Pancreas (tissue), 10 donors: ENCODE results near the gene ESRRG. TPM values are rescaled to one million over a fixed set of nuclear protein-coding genes. Genes with fewer than 3 reads are reported as not detected.

Source experiments
- ATAC-seq, 4 donors: fragments of 200-7000 bp; cut with Tn5 transposase; one replicate each; pipeline versions ENCODE4 v1.8.0 to v1.9.1; 2020; ENCODE audit warnings: mild to moderate bottlenecking in 4 of 4, moderate library complexity in 4 of 4
- DNase-seq, 6 donors: peaks; one replicate each; pipeline ENCODE4 v3.0.0-alpha.2; 2020
- FAIRE-seq: peaks from 2 replicates; lab custom pipeline; 2012; peaks lifted over from hg19 to GRCh38; lab: Jason Lieb, UNC
- H3K27ac ChIP-seq, 4 donors: fragments of 200-600 bp; sonication (generic); 1 replicate in 3 of 4; 2 replicates in 1 of 4; pipeline versions ENCODE4 v1.5.0 to v1.8.0; 2020
- H3K27me3 ChIP-seq, 4 donors: fragments of 200-600 bp; one replicate each; pipeline ENCODE4 v1.8.0; 2021
- H3K36me3 ChIP-seq, 3 donors: fragments of 200-600 bp; sonication (generic) in 1 of 3; one replicate each; pipeline versions ENCODE4 v1.5.0 to v1.8.0; 2020 to 2021
- H3K4me1 ChIP-seq, 3 donors: fragments of 200-600 bp; one replicate each; pipeline ENCODE4 v1.8.0; 2021
- H3K4me3 ChIP-seq, 4 donors: fragments of 200-600 bp; sonication (generic) in 2 of 4; one replicate each; pipeline versions ENCODE4 v1.5.0 to v1.8.0; 2020 to 2021
- H3K9me3 ChIP-seq, 4 donors: fragments of 200-600 bp; one replicate each; pipeline ENCODE4 v1.8.0; 2021
- CTCF ChIP-seq, 4 donors: fragments of 200-600 bp; sonication (generic) in 3 of 4; IDR thresholded peaks; one replicate each; pipeline versions ENCODE4 v1.5.0 to v1.8.0; 2021; ENCODE audit warnings: antibody characterized with exemption in 4 of 4
- WGBS, 2 donors: extraction: QIAGEN DNeasy Blood & Tissue Kit; methylation state at CpG; one replicate each; pipeline ENCODE4 v1.1.7; 2013; 5-methylcytosine and 5-hydroxymethylcytosine counted together
- intact Hi-C, 3 donors: fragments of 100-400 bp; cut with DNase I; formaldehyde crosslinking; loops; one replicate each; pipeline versions ENCODE4 v1.11.1 to v1.14.2; 2022
- polyA plus RNA-seq, 2 donors: library from polyadenylated mRNA; stranded (reverse); fragments of 200-250 nt; gene quantifications; one replicate each; pipeline ENCODE4 v1.2.3, GENCODE V29; 2013
- total RNA-seq, 6 donors: library from RNA; stranded (reverse); fragmentation: NEBNext Ultra II Directional in 4 of 6; extraction: Animal tissue kit (Norgen Biotek cat#: 25700) in 4 of 6; gene quantifications; one replicate each; pipeline versions ENCODE4 v1.2.1 to v1.2.4, GENCODE V29; 2021 to 2023
- donor health status: healthy with polysubstance abuse.
- donor health status: DM: no; HTN: no; CAD: no; lungs with moderate emphysema.
- donor health status: DM: no; HTN: no; CAD: no.
- donor health status: control.
- donor health status: control.
- donor health status: Bipolar disorder and iron deficiency.
- donor health status: DM: yes; HTN: yes; CAD: no.
- donor health status: DM: no; HTN: no; CAD: no.
- donor health status: DM: no; HTN: no; CAD: no.
- donor health status: DM: yes; HTN: yes; CAD: no.

ESRRG gene
- total and polyA plus RNA-seq, 8 donors, result 3.5 to 14.9 (median 10.4) TPM

DNA sequence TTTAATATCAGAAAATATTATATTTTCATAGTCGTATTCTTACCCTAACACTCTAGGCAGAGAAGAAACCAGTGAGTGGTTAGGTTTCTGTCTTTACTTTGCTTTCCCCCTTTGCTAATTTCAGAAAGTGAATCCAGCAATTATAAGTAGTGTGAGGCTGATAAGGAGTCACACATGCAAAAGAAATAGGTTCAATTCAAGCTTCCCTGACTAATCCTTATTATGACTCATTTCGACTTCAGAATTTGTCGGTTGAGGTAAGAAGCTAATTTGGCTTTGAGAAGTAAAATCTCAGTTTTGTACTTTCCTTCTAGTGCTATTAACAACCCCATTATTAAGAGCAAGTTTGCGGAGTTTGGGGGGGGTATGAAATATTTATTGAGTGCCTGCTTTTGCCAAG lies 22.4 kb downstream of the ESRRG start:
- DNase-seq (no peak), ATAC-seq (no peak), FAIRE-seq (no peak)
- Histone ChIP-seq H3K27ac (no peak overlapping the region), H3K36me3 (no peaks in the 10 kb centered on the region), H3K4me1 (no peaks in the 10 kb centered on the region), H3K27me3 (no peaks in the 10 kb centered on the region), H3K9me3 (no peaks in the 10 kb centered on the region), H3K4me3 (no peak overlapping the region)
- intact Hi-C loops, result no loop called here
- WGBS, 2 donors, result 87 to 92% methylated on average over 4 of the region's 4 CpGs
- TF ChIP-seq CTCF (IDR thresholded peaks at IDR 0.05), result no peak

GRCh38 chr1:216691710-216692109 lies 31.5 kb downstream of the ESRRG start:
- Histone ChIP-seq H3K27ac (no peak overlapping the region), H3K9me3 (no peaks in the 10 kb centered on the region), H3K4me1 (no peaks in the 10 kb centered on the region), H3K4me3 (no peak overlapping the region), H3K27me3 (no peaks in the 10 kb centered on the region), H3K36me3 (no peaks in the 10 kb centered on the region)
- DNase-seq (no peak), ATAC-seq (no peak), FAIRE-seq (no peak)
- TF ChIP-seq CTCF (IDR thresholded peaks at IDR 0.05), result no peak
- intact Hi-C loops, result no loop called here
- 87% methylated on average over 3 of the region's 3 CpGs for WGBS, 2 donors

DNA sequence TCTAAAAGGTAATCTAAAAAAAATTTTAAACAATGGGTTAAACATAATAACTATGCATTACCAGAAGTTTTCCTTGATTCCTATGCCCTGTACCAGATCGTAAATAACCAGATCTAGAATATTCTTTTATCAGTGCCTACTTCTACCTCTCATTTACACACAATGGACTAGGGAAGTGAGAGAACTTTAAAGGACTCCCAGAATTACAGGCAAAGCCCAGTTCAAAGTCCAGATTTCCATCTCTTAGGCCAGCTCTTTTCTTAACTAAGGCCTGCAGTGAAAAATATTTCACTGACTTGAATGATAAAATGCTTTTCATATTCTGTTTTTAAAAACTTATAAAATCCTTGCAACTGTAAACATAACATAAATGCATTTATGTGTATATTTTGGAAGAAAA lies 32.6 kb downstream of the ESRRG start:
- FAIRE-seq (no peak), ATAC-seq (no peak), DNase-seq (no peak)
- no peak overlapping the region for H3K4me3 ChIP-seq
- no peaks in the 10 kb centered on the region for H3K36me3 ChIP-seq
- TF ChIP-seq CTCF (IDR thresholded peaks at IDR 0.05), result no peak
- intact Hi-C loops, result no loop called here
- 61 to 64% methylated on average over 1 of the region's 1 CpG for WGBS, 2 donors
- no peaks in the 10 kb centered on the region for H3K4me1 ChIP-seq
- no peaks in the 10 kb centered on the region for H3K27me3 ChIP-seq
- no peaks in the 10 kb centered on the region for H3K9me3 ChIP-seq
- no peak overlapping the region for H3K27ac ChIP-seq

GRCh38 chr1:216688127-216688657 lies 35.0 kb downstream of the ESRRG start:
- WGBS, 2 donors, result 77 to 84% methylated on average over 8 of the region's 8 CpGs
- intact Hi-C loops, result no loop called here
- H3K27me3 ChIP-seq, result no peaks in the 10 kb centered on the region
- no peaks in the 10 kb centered on the region for H3K36me3 ChIP-seq
- H3K9me3 ChIP-seq, result no peaks in the 10 kb centered on the region
- FAIRE-seq, result no peak
- no peak for ATAC-seq
- H3K4me1 ChIP-seq, result no peaks in the 10 kb centered on the region
- no peak for TF ChIP-seq CTCF (IDR thresholded peaks at IDR 0.05)
- no peak overlapping the region for H3K4me3 ChIP-seq
- H3K27ac ChIP-seq, result no peak overlapping the region
- DNase-seq, result no peak

GRCh38 chr1:216686860-216687766 lies 36.1 kb downstream of the ESRRG start:
- no peak for FAIRE-seq
- no peak for ATAC-seq
- WGBS, 2 donors, result 65 to 68% methylated on average over 14 of the region's 14 CpGs
- no peak for TF ChIP-seq CTCF (IDR thresholded peaks at IDR 0.05)
- H3K36me3 ChIP-seq, result no peaks in the 10 kb centered on the region
- no peak overlapping the region for H3K27ac ChIP-seq
- no peak overlapping the region for H3K4me3 ChIP-seq
- H3K27me3 ChIP-seq, result no peaks in the 10 kb centered on the region
- intact Hi-C loops, result no loop called here
- H3K9me3 ChIP-seq, result no peaks in the 10 kb centered on the region
- H3K4me1 ChIP-seq, result no peaks in the 10 kb centered on the region
- DNase-seq, result no peak
